Measurements from ENCODE around the gene RAB40AL. TPM values are rescaled to one million over a fixed set of nuclear protein-coding genes. Genes with fewer than 3 reads are reported as not detected.

The RAB40AL gene
- total RNA-seq, 2 experiments from 2014 or later: 0.19 to 0.38 TPM

DNA sequence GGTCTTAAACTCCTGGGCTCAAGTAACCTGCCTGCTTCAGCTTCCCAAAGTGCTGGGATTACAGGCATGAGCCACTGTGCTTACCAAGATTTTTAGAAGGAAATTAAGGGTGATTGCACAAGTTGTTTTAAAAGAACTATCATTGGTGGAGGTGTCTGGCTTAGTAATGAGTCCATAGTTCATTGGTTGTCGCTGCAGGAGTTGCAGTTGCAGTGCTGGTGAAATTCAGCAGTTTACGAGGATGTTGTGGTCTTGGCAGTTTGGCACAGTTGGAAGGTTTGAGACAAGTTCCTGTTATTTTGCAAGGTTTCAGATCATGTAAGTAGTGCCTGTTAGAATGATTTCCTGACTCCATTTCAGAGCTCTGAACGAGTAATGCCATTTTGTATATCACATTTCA lies 48.1 kb downstream of the RAB40AL start:
- BruUV-seq (replicated peaks): no TSS peak
- Histone ChIP-seq H3K79me2 (ENCODE audit: insufficient read depth, low read depth, low read length) (no peaks in the 10 kb centered on the region), H3K36me3 (ENCODE audit: insufficient read depth, low read length) (no peaks in the 10 kb centered on the region), H3K27ac (ENCODE audit: low read depth, low read length, poor library complexity, severe bottlenecking) (no peak overlapping the region), H3K4me3 (ENCODE audit: low read depth, low read length, poor library complexity, severe bottlenecking) (no peak overlapping the region), H2AFZ (ENCODE audit: low read length) (no peak overlapping the region), H3K9me2 (ENCODE audit: insufficient read depth, low read length) (no peaks in the 10 kb centered on the region), H3K9me3 (ENCODE audit: low read length) (no peaks in the 10 kb centered on the region), H4K20me1 (ENCODE audit: insufficient read depth, low read length) (no peaks in the 10 kb centered on the region), H3K4me2 (ENCODE audit: low read length) (no peak overlapping the region), H3K4me1 (ENCODE audit: insufficient read depth, low read length, poor library complexity, severe bottlenecking) (no peaks in the 10 kb centered on the region)
- CTCF ChIA-PET (ENCODE audit: unreplicated experiment): no interaction called here
- POLR2A ChIA-PET: no interaction called here
- intact Hi-C loops (cut with micrococcal nuclease; ENCODE audit: unreplicated experiment): no loop called here
- no peak for DNase-seq (ENCODE audit: low spot score)
- TF ChIP-seq, protein P1, sequence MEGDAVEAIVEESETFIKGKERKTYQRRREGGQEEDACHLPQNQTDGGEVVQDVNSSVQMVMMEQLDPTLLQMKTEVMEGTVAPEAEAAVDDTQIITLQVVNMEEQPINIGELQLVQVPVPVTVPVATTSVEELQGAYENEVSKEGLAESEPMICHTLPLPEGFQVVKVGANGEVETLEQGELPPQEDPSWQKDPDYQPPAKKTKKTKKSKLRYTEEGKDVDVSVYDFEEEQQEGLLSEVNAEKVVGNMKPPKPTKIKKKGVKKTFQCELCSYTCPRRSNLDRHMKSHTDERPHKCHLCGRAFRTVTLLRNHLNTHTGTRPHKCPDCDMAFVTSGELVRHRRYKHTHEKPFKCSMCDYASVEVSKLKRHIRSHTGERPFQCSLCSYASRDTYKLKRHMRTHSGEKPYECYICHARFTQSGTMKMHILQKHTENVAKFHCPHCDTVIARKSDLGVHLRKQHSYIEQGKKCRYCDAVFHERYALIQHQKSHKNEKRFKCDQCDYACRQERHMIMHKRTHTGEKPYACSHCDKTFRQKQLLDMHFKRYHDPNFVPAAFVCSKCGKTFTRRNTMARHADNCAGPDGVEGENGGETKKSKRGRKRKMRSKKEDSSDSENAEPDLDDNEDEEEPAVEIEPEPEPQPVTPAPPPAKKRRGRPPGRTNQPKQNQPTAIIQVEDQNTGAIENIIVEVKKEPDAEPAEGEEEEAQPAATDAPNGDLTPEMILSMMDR (conservative IDR thresholded peaks at IDR 0.05; ENCODE audit: low read length): no peak
- TF ChIP-seq EZH2phosphoT487 (IDR thresholded peaks at IDR 0.05; ENCODE audit: borderline replicate concordance, low read depth, low read length): no peak

Other genes with a start within 250 kb of the RAB40AL start
- gene GPRASP2, start 224.8 kb upstream of the RAB40AL start, total RNA-seq (2014; rRNA removed; shearing (Covaris generic)): 0.18 and 0.28 TPM in 2 replicates
- gene GPRASP2, start 224.8 kb upstream of the RAB40AL start, total RNA-seq (2022): not detected in 2 replicates
- 0.13 TPM in 1 of 2 replicates, not detected in the other for gene GPRASP3, start 216.5 kb upstream of the RAB40AL start, total RNA-seq (2014; rRNA removed; shearing (Covaris generic))
- gene GPRASP3, start 216.5 kb upstream of the RAB40AL start, total RNA-seq (2022): not detected in 2 replicates
- gene BEX1, start 126.9 kb downstream of the RAB40AL start, total RNA-seq (2014; rRNA removed; shearing (Covaris generic)): not detected in 2 replicates
- not detected in 2 replicates for gene BEX1, start 126.9 kb downstream of the RAB40AL start, total RNA-seq (2022)
- not detected in 2 replicates for gene NXF3, start 155.9 kb downstream of the RAB40AL start, total RNA-seq (2014; rRNA removed; shearing (Covaris generic))
- not detected in 2 replicates for gene NXF3, start 155.9 kb downstream of the RAB40AL start, total RNA-seq (2022)

Data from OCI-LY7 (cell line).